ENCODE data around the gene CYP26A1.

CYP26A1 gene

GRCh38 chr10:93124580-93125318 lies 51.1 kb downstream of the CYP26A1 start:
- DNase-seq: no peak

GRCh38 chr10:93125966-93126365 lies 52.3 kb downstream of the CYP26A1 start:
- no peak for DNase-seq

GRCh38 chr10:93126483-93127052 lies 52.9 kb downstream of the CYP26A1 start:
- DNase-seq: no peak

Data from amniotic stem cell (primary cell).